PC-9 (cell line): ENCODE data around the gene FUT1.

ENCODE experiments used
- EZH2 ChIP-seq: fragments of 200-600 bp; sonication (generic); IDR thresholded peaks from 2 replicates; pipeline ENCODE4 v1.8.0; 2017; ENCODE audit warnings: antibody characterized with exemption, low read depth
- TF ChIP-seq, protein P1 (sequence below): fragments of 200-600 bp; sonication (generic); conservative IDR thresholded peaks from 2 replicates; pipeline ENCODE4 v1.6.1; 2017; ENCODE audit warnings: mixed run types, antibody characterized with exemption, mild to moderate bottlenecking, moderate library complexity

DNA sequence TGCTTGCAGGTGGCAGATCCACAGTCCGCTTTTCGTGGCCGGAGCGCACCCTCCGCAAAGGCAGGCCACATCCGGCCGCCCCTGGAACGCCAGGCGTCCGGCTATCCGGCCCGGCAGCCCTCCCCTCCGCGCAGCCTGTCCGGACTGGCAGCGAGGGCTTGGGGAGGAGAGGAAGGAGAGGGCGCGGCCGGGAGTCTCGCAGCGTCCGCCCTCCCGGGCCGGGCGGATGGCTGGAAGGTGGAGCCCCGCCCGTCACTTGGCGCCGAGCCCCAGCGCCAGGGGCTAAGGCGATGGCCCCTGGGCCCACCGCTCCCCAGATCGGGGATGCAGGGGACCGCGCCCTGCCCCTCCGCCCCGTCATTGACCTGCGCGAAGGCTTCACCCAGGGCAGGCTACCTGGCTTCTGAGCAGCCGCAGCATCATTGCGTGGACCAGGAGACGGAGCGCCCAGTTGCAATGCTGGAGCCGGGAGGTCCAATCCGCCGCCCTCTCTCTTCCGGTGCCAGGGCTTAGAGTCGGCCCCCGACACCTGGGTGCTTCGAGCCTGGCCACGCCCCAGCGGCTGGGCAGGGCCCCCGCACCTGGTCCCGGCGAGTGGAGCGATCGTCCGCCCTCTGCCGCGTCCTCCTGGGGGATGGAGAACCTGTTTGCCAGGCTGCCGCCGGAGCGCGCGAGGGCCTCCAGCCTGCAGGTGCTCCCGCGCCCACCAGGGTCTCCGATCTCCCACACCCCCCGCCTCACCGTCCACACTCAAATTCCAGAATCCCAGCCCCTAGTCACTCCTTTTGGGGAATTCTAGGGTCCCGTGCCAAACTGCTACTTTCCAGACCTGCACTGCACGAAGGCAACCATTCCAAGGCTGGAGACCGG, at the start of gene FUT1:
- TF ChIP-seq, protein P1, sequence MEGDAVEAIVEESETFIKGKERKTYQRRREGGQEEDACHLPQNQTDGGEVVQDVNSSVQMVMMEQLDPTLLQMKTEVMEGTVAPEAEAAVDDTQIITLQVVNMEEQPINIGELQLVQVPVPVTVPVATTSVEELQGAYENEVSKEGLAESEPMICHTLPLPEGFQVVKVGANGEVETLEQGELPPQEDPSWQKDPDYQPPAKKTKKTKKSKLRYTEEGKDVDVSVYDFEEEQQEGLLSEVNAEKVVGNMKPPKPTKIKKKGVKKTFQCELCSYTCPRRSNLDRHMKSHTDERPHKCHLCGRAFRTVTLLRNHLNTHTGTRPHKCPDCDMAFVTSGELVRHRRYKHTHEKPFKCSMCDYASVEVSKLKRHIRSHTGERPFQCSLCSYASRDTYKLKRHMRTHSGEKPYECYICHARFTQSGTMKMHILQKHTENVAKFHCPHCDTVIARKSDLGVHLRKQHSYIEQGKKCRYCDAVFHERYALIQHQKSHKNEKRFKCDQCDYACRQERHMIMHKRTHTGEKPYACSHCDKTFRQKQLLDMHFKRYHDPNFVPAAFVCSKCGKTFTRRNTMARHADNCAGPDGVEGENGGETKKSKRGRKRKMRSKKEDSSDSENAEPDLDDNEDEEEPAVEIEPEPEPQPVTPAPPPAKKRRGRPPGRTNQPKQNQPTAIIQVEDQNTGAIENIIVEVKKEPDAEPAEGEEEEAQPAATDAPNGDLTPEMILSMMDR: peak; percentile 66
- TF ChIP-seq EZH2: no peak
